ENCODE results near the gene ATP9B.
"Not testable (repeated sequence)": the region's sequence is repeated elsewhere in the genome, so short reads cannot be mapped to it uniquely, and the experiment has no call there.

ATP9B gene

GRCh38 chr18:79373736-79374135, 304.5 kb downstream of the ATP9B start:
- peaks cover under 1% of the 10 kb centered on the region for H3K27me3 ChIP-seq (ENCODE audit: insufficient read depth, insufficient read length)
- no peak for TF ChIP-seq ZNF274 (IDR thresholded peaks at IDR 0.05; ENCODE audit: low read depth, low read length)

GRCh38 chr18:79374408-79375171, 305.4 kb downstream of the ATP9B start:
- Histone ChIP-seq H3K27me3 (ENCODE audit: insufficient read depth, insufficient read length) (peaks cover 2% of the 10 kb centered on the region), H3K4me3 (ENCODE audit: insufficient read length, low read depth) (no peak overlapping the region), H3K36me3 (ENCODE audit: insufficient read depth, insufficient read length, low read length) (peaks cover 9% of the 10 kb centered on the region), H3K9me3 (ENCODE audit: insufficient read depth, low read length) (no peaks in the 10 kb centered on the region), H3K4me1 (ENCODE audit: insufficient read depth, insufficient read length) (peaks cover 4% of the 10 kb centered on the region), H3K9ac (ENCODE audit: insufficient read length, low read depth) (no peak overlapping the region)
- TF ChIP-seq YY1 (IDR thresholded peaks at IDR 0.05; ENCODE audit: insufficient read depth, insufficient read length): no peak
- no peak for TF ChIP-seq SUZ12 (IDR thresholded peaks at IDR 0.05; ENCODE audit: extremely low read depth, insufficient read depth, insufficient read length)
- TF ChIP-seq ZNF274 (IDR thresholded peaks at IDR 0.05; ENCODE audit: low read depth, low read length): no peak
- DNase-seq (ENCODE audit: low read depth, low spot score): no peak

More at GRCh38 chr18:79373736-79374135, 304.5 kb downstream of the ATP9B start:
- peaks cover 9% of the 10 kb centered on the region for H3K36me3 ChIP-seq (ENCODE audit: insufficient read depth, insufficient read length, low read length)
- peaks cover 3% of the 10 kb centered on the region for H3K4me1 ChIP-seq (ENCODE audit: insufficient read depth, insufficient read length)
- no peak overlapping the region for H3K9ac ChIP-seq (ENCODE audit: insufficient read length, low read depth)
- H3K4me3 ChIP-seq (ENCODE audit: insufficient read length, low read depth): no peak overlapping the region
- no peaks in the 10 kb centered on the region for H3K9me3 ChIP-seq (ENCODE audit: insufficient read depth, low read length)
- DNase-seq (ENCODE audit: low read depth, low spot score): no peak

GRCh38 chr18:79375441-79376154, 306.4 kb downstream of the ATP9B start:
- H3K27me3 ChIP-seq (ENCODE audit: insufficient read depth, insufficient read length): peaks cover 2% of the 10 kb centered on the region
- no peak for DNase-seq (ENCODE audit: low read depth, low spot score)
- H3K4me1 ChIP-seq (ENCODE audit: insufficient read depth, insufficient read length): peaks cover 4% of the 10 kb centered on the region
- TF ChIP-seq SUZ12 (IDR thresholded peaks at IDR 0.05; ENCODE audit: extremely low read depth, insufficient read depth, insufficient read length) (no peak), YY1 (IDR thresholded peaks at IDR 0.05; ENCODE audit: insufficient read depth, insufficient read length) (no peak), ZNF274 (IDR thresholded peaks at IDR 0.05; ENCODE audit: low read depth, low read length) (no peak)
- H3K36me3 ChIP-seq (ENCODE audit: insufficient read depth, insufficient read length, low read length): peaks cover 9% of the 10 kb centered on the region
- no peak overlapping the region for H3K4me3 ChIP-seq (ENCODE audit: insufficient read length, low read depth)
- no peaks in the 10 kb centered on the region for H3K9me3 ChIP-seq (ENCODE audit: insufficient read depth, low read length)
- no peak overlapping the region for H3K9ac ChIP-seq (ENCODE audit: insufficient read length, low read depth)

- H3K9me3 ChIP-seq (ENCODE audit: insufficient read depth, low read length); H3K9ac ChIP-seq (ENCODE audit: insufficient read length, low read depth); H3K36me3 ChIP-seq (ENCODE audit: insufficient read depth, insufficient read length, low read length): not testable (repeated sequence)
Observed at GRCh38 chr18:79376661-79377060, 307.5 kb downstream of the ATP9B start.

GRCh38 chr18:79377187-79377891, 308.1 kb downstream of the ATP9B start:
- no peak for TF ChIP-seq SUZ12 (IDR thresholded peaks at IDR 0.05; ENCODE audit: extremely low read depth, insufficient read depth, insufficient read length)
- no peak for TF ChIP-seq ZNF274 (IDR thresholded peaks at IDR 0.05; ENCODE audit: low read depth, low read length)
- Histone ChIP-seq H3K4me1 (ENCODE audit: insufficient read depth, insufficient read length) (peaks cover 6% of the 10 kb centered on the region), H3K27me3 (ENCODE audit: insufficient read depth, insufficient read length) (peaks cover 2% of the 10 kb centered on the region), H3K9me3 (ENCODE audit: insufficient read depth, low read length) (no peaks in the 10 kb centered on the region), H3K36me3 (ENCODE audit: insufficient read depth, insufficient read length, low read length) (peaks cover 9% of the 10 kb centered on the region), H3K9ac (ENCODE audit: insufficient read length, low read depth) (no peak overlapping the region), H3K4me3 (ENCODE audit: insufficient read length, low read depth) (no peak overlapping the region)
- no peak for DNase-seq (ENCODE audit: low read depth, low spot score)

More at GRCh38 chr18:79376661-79377060, 307.5 kb downstream of the ATP9B start:
- H3K4me1 ChIP-seq (ENCODE audit: insufficient read depth, insufficient read length); DNase-seq (ENCODE audit: low read depth, low spot score); H3K27me3 ChIP-seq (ENCODE audit: insufficient read depth, insufficient read length); H3K4me3 ChIP-seq (ENCODE audit: insufficient read length, low read depth): not testable (repeated sequence)

GRCh38 chr18:79378536-79379250, 309.5 kb downstream of the ATP9B start:
- Histone ChIP-seq H3K27me3 (ENCODE audit: insufficient read depth, insufficient read length) (peaks cover 2% of the 10 kb centered on the region), H3K9me3 (ENCODE audit: insufficient read depth, low read length) (no peaks in the 10 kb centered on the region), H3K4me1 (ENCODE audit: insufficient read depth, insufficient read length) (peaks cover 6% of the 10 kb centered on the region), H3K9ac (ENCODE audit: insufficient read length, low read depth) (peak overlapping the region; percentile 44), H3K36me3 (ENCODE audit: insufficient read depth, insufficient read length, low read length) (peaks cover 9% of the 10 kb centered on the region), H3K4me3 (ENCODE audit: insufficient read length, low read depth) (no peak overlapping the region)
- DNase-seq (ENCODE audit: low read depth, low spot score): peak; percentile 71
- no peak for TF ChIP-seq YY1 (IDR thresholded peaks at IDR 0.05; ENCODE audit: insufficient read depth, insufficient read length)
- no peak for TF ChIP-seq SUZ12 (IDR thresholded peaks at IDR 0.05; ENCODE audit: extremely low read depth, insufficient read depth, insufficient read length)
- TF ChIP-seq ZNF274 (IDR thresholded peaks at IDR 0.05; ENCODE audit: low read depth, low read length): no peak
